DND-41 (cell line): ENCODE measurements around the gene HBA2.

ENCODE experiments used
- ATAC-seq: fragments of 200-7000 bp; cut with Tn5 transposase; 3 replicates; pipeline ENCODE4 v1.9.1; 2021; ENCODE audit warnings: low read depth; ENCODE audit not compliant: insufficient read depth
- DNase-seq: peaks from one replicate; pipeline ENCODE4 v3.0.0-alpha.2; 2020
- H2AFZ ChIP-seq: 2 replicates; pipeline ENCODE4 v1.6.0; 2012; ENCODE audit warnings: low read depth, low read length
- H3K27ac ChIP-seq: 2 replicates; pipeline ENCODE4 v1.5.1; 2012; ENCODE audit warnings: low read length, inconsistent platforms
- H3K27me3 ChIP-seq: fragments of 200-600 bp; sonication (generic); 2 replicates; pipeline ENCODE4 v1.6.0; 2012; ENCODE audit warnings: low read length, mild to moderate bottlenecking, inconsistent platforms; ENCODE audit not compliant: insufficient read depth, poor library complexity
- H3K36me3 ChIP-seq: 2 replicates; pipeline ENCODE4 v1.5.1; 2012; ENCODE audit warnings: low read length, inconsistent platforms; ENCODE audit not compliant: insufficient read depth
- H3K4me1 ChIP-seq: 2 replicates; pipeline ENCODE4 v1.5.1; 2012; ENCODE audit warnings: mild to moderate bottlenecking, low read length; ENCODE audit not compliant: insufficient read depth
- H3K4me2 ChIP-seq: 2 replicates; pipeline ENCODE4 v1.6.0; 2012; ENCODE audit warnings: mild to moderate bottlenecking, moderate library complexity, low read length, inconsistent platforms; ENCODE audit not compliant: insufficient read depth
- H3K4me3 ChIP-seq, 2 experiments: fragments of 200-600 bp in 1 of 2; shearing (Covaris generic) in 1 of 2; 2 replicates each; pipeline ENCODE4 v1.5.1; 2012 to 2016; ENCODE audit warnings: inconsistent platforms in 2 of 2, low read length in 2 of 2, mild to moderate bottlenecking in 2 of 2, low read depth in 1 of 2, moderate library complexity in 1 of 2
- H3K79me2 ChIP-seq: 2 replicates; pipeline ENCODE4 v1.6.0; 2012; ENCODE audit warnings: low read length, inconsistent platforms; ENCODE audit not compliant: insufficient read depth
- H3K9ac ChIP-seq: 2 replicates; pipeline ENCODE4 v1.6.0; 2012; ENCODE audit warnings: low read depth, mild to moderate bottlenecking, inconsistent platforms, low read length, moderate library complexity
- H3K9me3 ChIP-seq: 2 replicates; pipeline ENCODE4 v1.5.1; 2012; ENCODE audit warnings: low read length, moderate library complexity, mild to moderate bottlenecking, inconsistent platforms; ENCODE audit not compliant: insufficient read depth, severe bottlenecking
- H4K20me1 ChIP-seq: 2 replicates; pipeline ENCODE4 v1.6.0; 2012; ENCODE audit warnings: low read length; ENCODE audit not compliant: insufficient read depth
- EZH2 ChIP-seq: IDR thresholded peaks from 3 replicates; pipeline ENCODE4 v1.6.1; 2012; ENCODE audit warnings: borderline replicate concordance, low read depth, mild to moderate bottlenecking, moderate library complexity, low read length, inconsistent platforms; ENCODE audit not compliant: severe bottlenecking
- TF ChIP-seq, protein P1 (sequence below): IDR thresholded peaks from 2 replicates; pipeline ENCODE4 v1.5.1; 2012; ENCODE audit warnings: borderline replicate concordance, low read length, moderate library complexity, mild to moderate bottlenecking; ENCODE audit not compliant: poor library complexity, severe bottlenecking; ENCODE audit errors: extremely low read depth

Gene HBA2

DNA sequence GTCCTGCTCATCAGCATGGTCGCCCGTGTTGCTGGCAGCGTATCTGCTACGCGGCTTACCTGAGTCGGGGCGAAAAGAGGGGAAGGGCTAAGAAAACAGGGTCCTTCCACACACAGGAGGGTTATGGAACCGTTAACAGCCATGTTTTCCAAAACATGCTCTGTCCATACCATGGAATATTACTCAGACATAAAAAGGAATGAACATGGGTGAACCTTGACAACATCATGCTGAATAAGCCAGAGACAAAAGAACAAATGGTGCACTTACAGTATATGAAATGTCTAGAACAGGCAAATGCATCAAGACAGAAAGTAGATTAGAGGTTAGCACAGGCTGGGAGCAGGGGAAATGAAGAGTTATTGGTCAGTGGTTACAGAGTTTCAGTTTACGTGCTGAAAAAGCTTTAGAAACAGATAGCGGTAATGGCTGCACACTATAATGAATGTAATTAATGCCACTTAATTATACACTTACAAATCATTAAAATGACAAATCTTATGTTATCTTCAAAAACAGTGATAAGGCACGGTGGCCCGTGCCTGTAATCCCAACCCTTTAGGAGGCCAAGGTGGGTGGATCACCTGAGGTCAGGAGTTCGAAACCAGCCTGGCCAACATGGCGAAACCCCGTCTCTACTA lies 42.0 kb upstream of the HBA2 start:
- H3K4me3 ChIP-seq: no peak overlapping the region
- H3K36me3 ChIP-seq: peaks cover 2% of the 10 kb centered on the region; the same call in 1 of the 2 replicates
- H3K27me3 ChIP-seq: no peaks in the 10 kb centered on the region
- H2AFZ ChIP-seq: no peak overlapping the region
- H3K9me3 ChIP-seq: no peaks in the 10 kb centered on the region
- H3K4me2 ChIP-seq: no peak overlapping the region
- no peak for DNase-seq
- no peak overlapping the region for H3K27ac ChIP-seq
- peaks cover 7% of the 10 kb centered on the region for H3K4me1 ChIP-seq
- peaks cover 74% of the 10 kb centered on the region for H3K79me2 ChIP-seq
- TF ChIP-seq EZH2: no peak
- TF ChIP-seq, protein P1, sequence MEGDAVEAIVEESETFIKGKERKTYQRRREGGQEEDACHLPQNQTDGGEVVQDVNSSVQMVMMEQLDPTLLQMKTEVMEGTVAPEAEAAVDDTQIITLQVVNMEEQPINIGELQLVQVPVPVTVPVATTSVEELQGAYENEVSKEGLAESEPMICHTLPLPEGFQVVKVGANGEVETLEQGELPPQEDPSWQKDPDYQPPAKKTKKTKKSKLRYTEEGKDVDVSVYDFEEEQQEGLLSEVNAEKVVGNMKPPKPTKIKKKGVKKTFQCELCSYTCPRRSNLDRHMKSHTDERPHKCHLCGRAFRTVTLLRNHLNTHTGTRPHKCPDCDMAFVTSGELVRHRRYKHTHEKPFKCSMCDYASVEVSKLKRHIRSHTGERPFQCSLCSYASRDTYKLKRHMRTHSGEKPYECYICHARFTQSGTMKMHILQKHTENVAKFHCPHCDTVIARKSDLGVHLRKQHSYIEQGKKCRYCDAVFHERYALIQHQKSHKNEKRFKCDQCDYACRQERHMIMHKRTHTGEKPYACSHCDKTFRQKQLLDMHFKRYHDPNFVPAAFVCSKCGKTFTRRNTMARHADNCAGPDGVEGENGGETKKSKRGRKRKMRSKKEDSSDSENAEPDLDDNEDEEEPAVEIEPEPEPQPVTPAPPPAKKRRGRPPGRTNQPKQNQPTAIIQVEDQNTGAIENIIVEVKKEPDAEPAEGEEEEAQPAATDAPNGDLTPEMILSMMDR: no peak
- H3K9ac ChIP-seq: no peak overlapping the region
- peaks cover 26% of the 10 kb centered on the region; the same call in 1 of the 2 replicates for H4K20me1 ChIP-seq
- no peak for ATAC-seq

DNA sequence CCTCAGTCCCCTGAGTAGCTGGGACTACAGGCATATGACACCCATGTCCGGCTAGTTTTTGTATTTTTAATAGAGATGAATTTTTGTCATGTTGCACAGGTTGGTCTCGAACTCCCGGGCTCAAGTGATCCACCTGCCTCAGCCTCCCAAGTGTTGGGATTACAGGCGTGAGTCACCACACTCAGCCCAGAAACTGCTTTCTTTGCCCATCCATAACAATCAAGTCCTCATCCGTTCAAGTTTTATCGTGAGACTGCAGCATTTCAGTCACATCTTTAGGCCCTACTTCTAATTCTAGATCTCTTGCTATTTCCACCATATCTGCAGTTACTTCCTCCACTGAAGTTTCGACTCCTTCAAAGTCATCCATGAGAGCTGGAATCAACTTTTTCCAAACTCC lies 40.6 kb upstream of the HBA2 start:
- peaks cover 19% of the 10 kb centered on the region; the same call in 1 of the 2 replicates for H4K20me1 ChIP-seq
- TF ChIP-seq, protein P1: no peak
- no peak for TF ChIP-seq EZH2
- DNase-seq: no peak

GRCh38 chr16:133716-134115 lies 39.0 kb upstream of the HBA2 start:
- Histone ChIP-seq H3K4me2 (no peak overlapping the region), H2AFZ (no peak overlapping the region), H3K27ac (no peak overlapping the region), H3K4me3 (no peak overlapping the region), H3K27me3 (no peaks in the 10 kb centered on the region), H3K79me2 (peaks cover 80% of the 10 kb centered on the region), H3K36me3 (no peaks in the 10 kb centered on the region), H4K20me1 (peaks cover 19% of the 10 kb centered on the region; the same call in 1 of the 2 replicates), H3K9ac (no peak overlapping the region), H3K4me1 (peaks cover 28% of the 10 kb centered on the region), H3K9me3 (no peaks in the 10 kb centered on the region)
- ATAC-seq (no peak), DNase-seq (no peak)
- TF ChIP-seq, protein P1: no peak
- no peak for TF ChIP-seq EZH2

More for the DNA sequence above, 40.6 kb upstream of the HBA2 start:
- ATAC-seq: no peak
- Histone ChIP-seq H3K4me1 (peaks cover 20% of the 10 kb centered on the region), H3K27ac (no peak overlapping the region), H3K4me3 (no peak overlapping the region), H3K79me2 (peaks cover 81% of the 10 kb centered on the region), H3K9me3 (no peaks in the 10 kb centered on the region), H2AFZ (no peak overlapping the region), H3K4me2 (no peak overlapping the region), H3K27me3 (no peaks in the 10 kb centered on the region), H3K36me3 (no peaks in the 10 kb centered on the region), H3K9ac (no peak overlapping the region)

GRCh38 chr16:138049-138417 lies 34.6 kb upstream of the HBA2 start:
- Histone ChIP-seq H3K4me2 (peak overlapping the region; percentile 74), H4K20me1 (no peaks in the 10 kb centered on the region; the same call in 1 of the 2 replicates), H3K27ac (peak overlapping the region; percentile 79), H3K9me3 (no peaks in the 10 kb centered on the region), H3K4me3 (peak overlapping the region; percentile 85 to 95), H2AFZ (peak overlapping the region; percentile 91), H3K4me1 (peaks cover 36% of the 10 kb centered on the region), H3K9ac (peak overlapping the region; percentile 86), H3K79me2 (peaks cover 49% of the 10 kb centered on the region), H3K27me3 (no peaks in the 10 kb centered on the region), H3K36me3 (no peaks in the 10 kb centered on the region)
- peak; percentile 46 for ATAC-seq
- TF ChIP-seq EZH2: no peak
- TF ChIP-seq, protein P1: no peak
- peak; percentile 56 for DNase-seq
